Upper lobe of left lung (tissue), 4 donors: ENCODE results near the gene MRPS16.

Experiments
- POLR2A ChIP-seq, 4 donors: fragments of 450-650 bp; IDR thresholded peaks; one replicate each; pipeline ENCODE4 v1.5.1; 2016 to 2017; ENCODE audit warnings: antibody characterized with exemption in 4 of 4, mild to moderate bottlenecking in 2 of 4
- TF ChIP-seq, protein P1 (sequence below), 6 experiments: fragments of 450-650 bp in 4 of 6; fragments of 200-600 bp in 2 of 6; sonication (generic) in 2 of 6; IDR thresholded peaks; one replicate each; pipeline ENCODE4 v1.5.1; 2016 to 2019; ENCODE audit warnings: antibody characterized with exemption in 6 of 6

DNA sequence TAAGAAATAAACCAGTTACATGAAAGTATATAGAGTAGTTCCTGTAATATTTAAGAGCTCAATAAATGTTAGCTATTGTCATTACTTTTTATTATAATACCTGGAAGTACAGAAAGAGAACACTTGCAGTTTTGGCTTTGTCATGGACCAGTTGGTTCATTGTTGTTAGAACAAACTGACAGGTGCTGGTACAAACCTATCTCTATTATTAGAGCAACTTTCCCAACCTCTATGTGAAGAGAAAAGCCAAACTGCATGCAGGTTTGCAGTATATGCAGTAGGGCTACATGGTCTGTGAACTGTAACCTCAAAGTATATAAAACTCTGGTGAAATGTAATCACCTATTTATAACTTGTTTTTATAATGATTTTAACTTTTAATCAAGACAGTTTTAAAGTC, 25.8 kb downstream of the MRPS16 start:
- no peak for TF ChIP-seq POLR2A (IDR thresholded peaks at IDR 0.05)
- TF ChIP-seq, protein P1, sequence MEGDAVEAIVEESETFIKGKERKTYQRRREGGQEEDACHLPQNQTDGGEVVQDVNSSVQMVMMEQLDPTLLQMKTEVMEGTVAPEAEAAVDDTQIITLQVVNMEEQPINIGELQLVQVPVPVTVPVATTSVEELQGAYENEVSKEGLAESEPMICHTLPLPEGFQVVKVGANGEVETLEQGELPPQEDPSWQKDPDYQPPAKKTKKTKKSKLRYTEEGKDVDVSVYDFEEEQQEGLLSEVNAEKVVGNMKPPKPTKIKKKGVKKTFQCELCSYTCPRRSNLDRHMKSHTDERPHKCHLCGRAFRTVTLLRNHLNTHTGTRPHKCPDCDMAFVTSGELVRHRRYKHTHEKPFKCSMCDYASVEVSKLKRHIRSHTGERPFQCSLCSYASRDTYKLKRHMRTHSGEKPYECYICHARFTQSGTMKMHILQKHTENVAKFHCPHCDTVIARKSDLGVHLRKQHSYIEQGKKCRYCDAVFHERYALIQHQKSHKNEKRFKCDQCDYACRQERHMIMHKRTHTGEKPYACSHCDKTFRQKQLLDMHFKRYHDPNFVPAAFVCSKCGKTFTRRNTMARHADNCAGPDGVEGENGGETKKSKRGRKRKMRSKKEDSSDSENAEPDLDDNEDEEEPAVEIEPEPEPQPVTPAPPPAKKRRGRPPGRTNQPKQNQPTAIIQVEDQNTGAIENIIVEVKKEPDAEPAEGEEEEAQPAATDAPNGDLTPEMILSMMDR (IDR thresholded peaks at IDR 0.05), result no peak
